GM12801 (cell line): Measurements from ENCODE around the gene KIF26B.

Experiments used
- CTCF ChIP-seq: IDR thresholded peaks from one replicate; pipeline ENCODE4 v1.5.1; 2011; ENCODE audit warnings: control low read depth; ENCODE audit not compliant: insufficient read length; ENCODE audit errors: extremely low read depth

Gene KIF26B

GRCh38 chr1:245550720-245551043 is 395.9 kb downstream of the KIF26B start:
- no peak for TF ChIP-seq CTCF

- no peak for TF ChIP-seq CTCF
Observed at GRCh38 chr1:245551536-245551935, 396.8 kb downstream of the KIF26B start.

- no peak for TF ChIP-seq CTCF
Observed at GRCh38 chr1:245552331-245552730, 397.5 kb downstream of the KIF26B start.

- no peak for TF ChIP-seq CTCF
Observed at GRCh38 chr1:245556057-245556456, 401.3 kb downstream of the KIF26B start.

- no peak for TF ChIP-seq CTCF
Observed at GRCh38 chr1:245558069-245558468, 403.3 kb downstream of the KIF26B start.

- TF ChIP-seq CTCF: no peak
Observed at GRCh38 chr1:245560316-245560859, 405.6 kb downstream of the KIF26B start.

- TF ChIP-seq CTCF: no peak
Observed at GRCh38 chr1:245561665-245562234, 407.0 kb downstream of the KIF26B start.

GRCh38 chr1:245566134-245566533 is 411.3 kb downstream of the KIF26B start:
- TF ChIP-seq CTCF: no peak
